ENCODE data around the gene MACROD2. TPM values are rescaled to one million over a fixed set of nuclear protein-coding genes. Genes with fewer than 3 reads are reported as not detected.

Gene MACROD2
- total and polyA plus RNA-seq, 4 donors, result 0.66 to 10.5 (median 3.3) TPM

GRCh38 chr20:14599613-14600012 is 604.3 kb downstream of the MACROD2 start:
- H3K27ac ChIP-seq (ENCODE audit: low read depth in 1 of 2, low read length in 2 of 2), result no peak overlapping the region
- DNase-seq (ENCODE audit: low spot score), result no peak
- H3K36me3 ChIP-seq (ENCODE audit: control insufficient read depth in 4 of 4, insufficient read depth in 3 of 4, low read depth in 1 of 4, low read length in 3 of 4), result no peaks in the 10 kb centered on the region
- WGBS, result 80% methylated on average over 3 of the region's 3 CpGs
- TF ChIP-seq NR2F2 (IDR thresholded peaks at IDR 0.05), result no peak
- TF ChIP-seq TAF1 (conservative IDR thresholded peaks at IDR 0.05), result no peak
- no peak for TF ChIP-seq FOXA1 (IDR thresholded peaks at IDR 0.05)
- TF ChIP-seq JUND (IDR thresholded peaks at IDR 0.05), result no peak
- no peak for TF ChIP-seq SP1 (IDR thresholded peaks at IDR 0.05)
- TF ChIP-seq REST (IDR thresholded peaks at IDR 0.05), result no peak
- no peak for TF ChIP-seq FOXA2 (IDR thresholded peaks at IDR 0.05)
- no peak for TF ChIP-seq YY1 (IDR thresholded peaks at IDR 0.05)
- no peak for TF ChIP-seq RAD21 (IDR thresholded peaks at IDR 0.05)
- TF ChIP-seq HNF4A (conservative IDR thresholded peaks at IDR 0.05), result no peak
- no peak for TF ChIP-seq CTCF (IDR thresholded peaks at IDR 0.05; ENCODE audit: low read depth, low read length, missing input control)
- TF ChIP-seq ZBTB33 (IDR thresholded peaks at IDR 0.05), result no peak
- no peak for TF ChIP-seq MAX (IDR thresholded peaks at IDR 0.05)
- TF ChIP-seq GABPA (IDR thresholded peaks at IDR 0.05 in 1 of 2, conservative IDR thresholded peaks at IDR 0.05 in 1 of 2), result no peak
- no peak for TF ChIP-seq RXRA (IDR thresholded peaks at IDR 0.05)
- H3K27me3 ChIP-seq (ENCODE audit: control insufficient read depth in 4 of 4, insufficient read depth in 4 of 4, low read length in 3 of 4), result no peaks in the 10 kb centered on the region
- no peak overlapping the region for H3K9ac ChIP-seq (ENCODE audit: low read depth in 1 of 2, low read length in 2 of 2)
- H3K9me3 ChIP-seq (ENCODE audit: control insufficient read depth in 4 of 4, low read length in 3 of 4), result peaks cover 0 to 5% (median 0%) of the 10 kb centered on the region in 4 donors
- H3K4me1 ChIP-seq (ENCODE audit: control insufficient read depth in 4 of 4, insufficient read depth in 4 of 4, low read length in 3 of 4), result peaks cover 0 to 2% (median 0%) of the 10 kb centered on the region in 4 donors
- no peak overlapping the region for H3K4me3 ChIP-seq (ENCODE audit: low read depth in 1 of 3, low read length in 3 of 3)

GRCh38 chr20:14600527-14600926 is 605.2 kb downstream of the MACROD2 start:
- peaks cover 0 to 5% (median 0%) of the 10 kb centered on the region in 4 donors for H3K9me3 ChIP-seq (ENCODE audit: control insufficient read depth in 4 of 4, low read length in 3 of 4)
- whole genome bisulfite sequencing, result 32% methylated on average over 2 of the region's 2 CpGs
- TF ChIP-seq FOXA1 (IDR thresholded peaks at IDR 0.05) (peak; percentile 90), RAD21 (IDR thresholded peaks at IDR 0.05) (peak; percentile 48 to 66), RXRA (IDR thresholded peaks at IDR 0.05) (peak; percentile 67 to 70), SP1 (IDR thresholded peaks at IDR 0.05) (peak; percentile 26), HNF4G (IDR thresholded peaks at IDR 0.05) (no peak), CTCF (IDR thresholded peaks at IDR 0.05; ENCODE audit: low read depth, low read length, missing input control) (no peak), FOXA2 (IDR thresholded peaks at IDR 0.05) (peak; percentile 97), ZBTB33 (IDR thresholded peaks at IDR 0.05) (no peak), GABPA (IDR thresholded peaks at IDR 0.05 in 1 of 2, conservative IDR thresholded peaks at IDR 0.05 in 1 of 2) (no peak), MAX (IDR thresholded peaks at IDR 0.05) (no peak), HNF4A (conservative IDR thresholded peaks at IDR 0.05) (peak; percentile 25 to 44)
- peaks cover 0 to 2% (median 0%) of the 10 kb centered on the region in 4 donors for H3K4me1 ChIP-seq (ENCODE audit: control insufficient read depth in 4 of 4, insufficient read depth in 4 of 4, low read length in 3 of 4)
- no peak overlapping the region for H3K27ac ChIP-seq (ENCODE audit: low read depth in 1 of 2, low read length in 2 of 2)
- H3K9ac ChIP-seq (ENCODE audit: low read depth in 1 of 2, low read length in 2 of 2), result no peak overlapping the region
- H3K4me3 ChIP-seq (ENCODE audit: low read depth in 1 of 3, low read length in 3 of 3), result no peak overlapping the region
- no peaks in the 10 kb centered on the region for H3K27me3 ChIP-seq (ENCODE audit: control insufficient read depth in 4 of 4, insufficient read depth in 4 of 4, low read length in 3 of 4)
- DNase-seq (ENCODE audit: low spot score), result no peak
- no peaks in the 10 kb centered on the region for H3K36me3 ChIP-seq (ENCODE audit: control insufficient read depth in 4 of 4, insufficient read depth in 3 of 4, low read depth in 1 of 4, low read length in 3 of 4)

All from liver (tissue), 9 donors.